GM12872 (cell line): ENCODE measurements around the gene TSPEAR.

Source experiments
- CTCF ChIP-seq: IDR thresholded peaks from 3 replicates; pipeline ENCODE4 v1.5.1; 2011; ENCODE audit warnings: low read depth, mild to moderate bottlenecking, low read length, moderate library complexity; ENCODE audit not compliant: insufficient read depth

TSPEAR gene

GRCh38 chr21:44670642-44671432 is 40.5 kb downstream of the TSPEAR start:
- no peak for TF ChIP-seq CTCF

GRCh38 chr21:44667612-44668011 is 43.8 kb downstream of the TSPEAR start:
- no peak for TF ChIP-seq CTCF

GRCh38 chr21:44666401-44667320 is 44.7 kb downstream of the TSPEAR start, which contains the start of gene KRTAP12-2:
KRTAP12-2 (minus strand) TSS chr21:44666927; CDS start chr21:44666886, 41 bp downstream.
- TF ChIP-seq CTCF = no peak

GRCh38 chr21:44664691-44665090 is 46.7 kb downstream of the TSPEAR start:
- no peak for TF ChIP-seq CTCF

- TF ChIP-seq CTCF = no peak
These were observed 52.3 kb downstream of the TSPEAR start for GRCh38 chr21:44658913-44659595.

GRCh38 chr21:44658541-44658910 is 52.8 kb downstream of the TSPEAR start:
- TF ChIP-seq CTCF = no peak
